Activated CD4-positive, alpha-beta T cell treated with anti-CD3 and anti-CD28 coated beads, Interleukin-2, Interleukin-6, amounts not matched to agents 100 ng/mL and 50 ng/mL, durations not matched to agents 16 hours and 8 hours (primary cell): ENCODE measurements around the gene NCK2.
"Not testable (repeated sequence)": the region's sequence is repeated elsewhere in the genome, so short reads cannot be mapped to it uniquely, and the experiment has no call there.

Source experiments
- DNase-seq: peaks from one replicate; pipeline ENCODE4 v3.0.0-alpha.2; 2020

NCK2 gene

DNA sequence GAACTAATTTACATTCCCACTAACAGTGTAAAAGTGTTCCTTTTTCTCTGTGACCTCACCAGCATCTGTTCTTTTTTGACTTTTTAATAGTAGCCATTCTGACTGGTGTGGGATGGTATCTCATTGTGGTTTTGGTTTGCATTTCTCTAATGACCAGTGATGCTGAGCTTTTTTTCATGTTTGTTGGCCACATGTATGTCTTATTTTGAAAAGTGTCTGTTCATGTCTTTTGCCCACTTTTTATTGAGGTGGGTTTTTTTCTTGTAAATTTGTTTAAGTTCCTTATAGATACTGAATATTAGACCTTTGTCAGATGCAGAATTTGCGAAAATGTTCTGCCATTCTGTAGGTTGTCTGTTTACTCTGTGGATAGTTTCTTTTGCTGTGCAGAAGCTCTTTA lies 153.0 kb downstream of the NCK2 start:
- DNase-seq = not testable (repeated sequence)

DNA sequence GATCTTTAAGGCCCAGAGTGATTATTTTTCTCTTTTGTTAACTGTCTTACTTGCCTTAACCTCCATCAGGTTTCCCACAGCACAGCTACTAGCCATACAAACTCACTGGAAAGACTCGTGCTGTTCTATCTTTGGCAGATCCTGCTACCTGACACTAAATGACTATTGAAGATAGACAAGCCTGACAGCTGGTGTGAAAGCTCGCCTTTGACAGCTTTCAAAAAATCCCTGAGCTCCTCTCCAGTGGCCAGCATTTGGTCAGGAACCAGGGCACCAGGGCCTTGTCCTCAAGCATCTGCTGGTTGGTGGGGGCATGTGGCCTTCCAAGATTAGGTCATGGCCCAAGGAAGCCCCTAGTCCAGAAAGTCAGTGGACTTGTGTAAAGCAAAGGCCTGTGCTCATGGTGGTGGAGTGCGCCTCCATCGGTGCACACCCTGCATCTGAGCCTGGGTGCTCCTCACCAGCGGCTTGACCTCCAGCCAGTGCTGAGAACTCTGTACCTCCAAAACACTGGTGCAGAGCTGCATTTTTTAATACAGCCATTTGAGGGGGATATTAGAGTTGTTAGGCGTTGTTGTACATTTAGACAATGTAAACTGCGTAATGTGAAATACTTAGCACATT lies 158.5 kb downstream of the NCK2 start:
- DNase-seq = no peak

DNA sequence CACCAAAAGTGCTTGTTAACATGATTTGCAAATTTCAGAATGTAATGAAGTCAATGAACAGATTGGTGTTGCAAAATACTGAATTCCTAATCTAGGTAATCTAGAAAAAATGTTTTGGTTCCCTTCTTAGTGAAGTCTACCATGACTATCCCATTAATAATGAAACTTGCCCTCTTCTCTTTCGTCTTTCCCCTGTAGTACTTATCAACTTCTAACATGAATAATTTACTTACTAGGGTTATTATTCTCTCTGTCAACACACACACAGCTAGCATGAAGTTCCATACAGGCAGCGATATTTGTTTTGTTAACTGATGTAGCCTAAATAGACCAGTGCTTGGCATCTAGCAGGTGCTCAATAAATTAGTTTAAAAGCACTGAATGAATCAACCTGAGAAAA lies 160.2 kb downstream of the NCK2 start:
- peak; percentile 40 for DNase-seq

- no peak for DNase-seq
Observed at GRCh38 chr2:105906481-105906880, 161.8 kb downstream of the NCK2 start.

DNA sequence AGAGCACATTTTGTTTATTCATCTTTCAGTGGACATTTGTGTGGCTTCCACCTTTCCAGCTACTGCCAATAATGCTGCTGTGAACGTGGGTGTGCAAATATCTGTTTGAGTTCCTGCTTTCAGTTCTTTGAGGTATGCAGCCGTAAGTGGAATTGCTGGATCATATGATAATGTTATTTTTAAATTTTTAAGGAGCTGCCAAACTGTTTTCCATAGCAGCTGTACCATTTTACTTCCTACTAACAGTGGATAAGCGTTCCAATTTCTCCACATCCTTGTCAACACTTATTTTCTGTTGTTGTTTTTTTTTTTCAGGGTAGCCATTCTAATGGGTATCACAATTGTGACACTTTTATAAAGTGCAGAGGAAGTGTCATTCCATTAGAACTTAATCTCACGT lies 162.5 kb downstream of the NCK2 start:
- DNase-seq = no peak

DNA sequence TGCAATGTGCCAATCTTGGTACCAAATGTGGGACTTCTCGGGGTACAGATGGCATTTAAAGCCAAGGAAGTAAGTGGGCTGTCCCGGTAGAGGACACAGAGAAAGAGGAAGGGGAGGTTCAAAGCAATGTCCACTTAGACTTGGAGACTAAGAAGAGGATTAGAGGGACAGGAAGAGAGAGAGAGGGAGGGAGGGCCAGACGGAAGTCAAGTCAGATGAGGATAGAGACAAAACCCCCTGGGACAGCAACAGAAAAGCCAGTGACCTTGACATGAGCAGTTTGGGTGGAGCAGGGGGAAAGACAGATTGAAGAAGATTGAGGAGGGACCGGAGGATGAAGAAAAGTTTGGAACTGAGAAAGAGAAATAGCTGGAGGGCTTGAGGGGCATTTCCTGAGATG lies 164.5 kb downstream of the NCK2 start:
- DNase-seq = no peak

GRCh38 chr2:105910497-105911238 lies 166.0 kb downstream of the NCK2 start:
- no peak for DNase-seq

- DNase-seq = no peak
Observed at GRCh38 chr2:105911425-105911824, 166.7 kb downstream of the NCK2 start.

GRCh38 chr2:105912081-105912480 lies 167.4 kb downstream of the NCK2 start:
- peak; percentile 40 for DNase-seq

DNA sequence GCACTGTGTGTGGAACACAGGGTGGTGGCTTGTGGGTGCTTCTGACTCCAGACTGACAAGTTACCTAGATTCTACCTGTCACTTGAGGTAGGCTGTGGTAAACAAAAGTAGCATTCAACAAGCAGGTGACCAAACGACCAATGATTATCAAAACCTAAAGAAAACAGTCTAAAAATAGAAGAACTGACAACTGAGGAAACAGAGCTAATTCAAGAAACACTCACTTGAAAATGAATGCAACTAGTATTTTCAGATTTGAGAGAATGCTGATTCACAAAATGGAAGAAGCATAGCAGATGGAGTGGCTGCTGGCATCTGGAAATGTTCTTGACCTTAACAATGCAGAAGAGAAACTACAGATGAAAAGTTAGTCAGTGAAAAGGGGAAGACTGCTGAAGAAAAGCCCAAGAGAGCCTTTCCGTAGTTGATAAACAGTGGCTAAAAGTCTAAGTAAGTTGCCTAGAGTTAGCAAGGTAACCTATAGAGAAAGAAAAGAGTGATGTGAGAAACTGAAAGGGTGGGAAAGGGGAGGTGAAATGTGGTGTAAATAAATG lies 170.4 kb downstream of the NCK2 start:
- DNase-seq = no peak

DNA sequence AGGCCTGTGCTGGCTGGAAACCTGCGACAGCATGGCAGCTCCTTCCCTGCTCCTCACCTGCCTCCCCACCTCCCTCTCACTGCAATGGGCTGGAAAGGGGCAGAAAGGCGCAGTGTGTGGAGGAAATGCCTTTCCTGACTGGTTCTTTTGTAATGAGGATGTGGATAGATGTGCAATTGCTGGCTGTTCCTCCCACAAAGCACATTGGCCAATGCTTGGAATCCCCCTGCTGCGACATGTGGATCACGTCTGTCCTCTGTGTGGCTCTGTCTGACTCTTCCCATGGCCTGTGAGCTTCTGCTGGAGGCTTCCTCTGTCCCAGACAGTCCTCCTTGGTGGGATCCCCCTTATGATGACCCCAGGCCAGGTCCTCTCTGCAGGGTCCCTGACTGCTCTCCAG lies 172.5 kb downstream of the NCK2 start:
- DNase-seq = no peak

- DNase-seq = no peak
Observed at GRCh38 chr2:105917688-105918087, 173.0 kb downstream of the NCK2 start.

GRCh38 chr2:105919191-105919811 lies 174.6 kb downstream of the NCK2 start:
- DNase-seq = no peak

DNA sequence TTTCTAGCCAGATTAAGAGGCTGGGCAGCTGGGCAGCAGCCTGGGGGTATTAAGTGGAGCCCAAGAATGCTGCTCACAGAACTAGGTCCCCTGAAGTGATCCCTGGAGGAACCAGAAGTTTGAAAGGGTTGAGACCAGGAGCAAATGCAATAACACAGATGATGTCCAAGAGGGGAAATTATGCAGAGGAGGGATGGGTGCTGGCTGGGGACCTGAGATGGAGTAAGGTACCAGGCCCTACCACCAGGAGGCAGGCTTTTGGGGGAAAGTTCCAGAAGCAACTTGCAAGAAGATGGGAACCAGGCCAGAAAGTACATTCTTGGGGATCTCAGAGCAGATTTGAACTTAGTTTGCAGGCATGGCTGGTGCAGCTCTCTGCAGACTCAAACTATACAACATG lies 175.1 kb downstream of the NCK2 start:
- DNase-seq = peak; percentile 36

GRCh38 chr2:105924271-105924670 lies 179.6 kb downstream of the NCK2 start:
- no peak for DNase-seq

- no peak for DNase-seq
Observed at GRCh38 chr2:105924932-105925331, 180.2 kb downstream of the NCK2 start.

DNA sequence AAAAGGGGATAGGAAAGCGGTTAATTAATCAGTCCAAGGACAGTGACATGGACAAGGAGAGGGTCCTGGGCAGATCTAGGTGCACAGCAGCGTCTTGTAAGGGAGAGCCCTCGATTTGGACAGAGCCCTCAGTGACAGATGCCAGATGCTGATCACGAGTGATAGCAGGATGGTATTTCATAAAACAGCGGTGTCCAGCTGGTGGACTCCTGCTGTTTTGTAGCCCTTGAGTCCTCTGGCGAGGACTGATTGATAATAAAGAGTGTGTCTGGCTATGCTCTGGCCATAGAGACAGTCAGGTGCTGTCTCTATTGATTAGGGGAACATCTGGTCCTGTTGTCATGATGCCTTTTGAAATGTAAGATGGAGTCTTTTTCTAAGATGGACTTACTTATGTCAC lies 180.7 kb downstream of the NCK2 start:
- DNase-seq = no peak

DNA sequence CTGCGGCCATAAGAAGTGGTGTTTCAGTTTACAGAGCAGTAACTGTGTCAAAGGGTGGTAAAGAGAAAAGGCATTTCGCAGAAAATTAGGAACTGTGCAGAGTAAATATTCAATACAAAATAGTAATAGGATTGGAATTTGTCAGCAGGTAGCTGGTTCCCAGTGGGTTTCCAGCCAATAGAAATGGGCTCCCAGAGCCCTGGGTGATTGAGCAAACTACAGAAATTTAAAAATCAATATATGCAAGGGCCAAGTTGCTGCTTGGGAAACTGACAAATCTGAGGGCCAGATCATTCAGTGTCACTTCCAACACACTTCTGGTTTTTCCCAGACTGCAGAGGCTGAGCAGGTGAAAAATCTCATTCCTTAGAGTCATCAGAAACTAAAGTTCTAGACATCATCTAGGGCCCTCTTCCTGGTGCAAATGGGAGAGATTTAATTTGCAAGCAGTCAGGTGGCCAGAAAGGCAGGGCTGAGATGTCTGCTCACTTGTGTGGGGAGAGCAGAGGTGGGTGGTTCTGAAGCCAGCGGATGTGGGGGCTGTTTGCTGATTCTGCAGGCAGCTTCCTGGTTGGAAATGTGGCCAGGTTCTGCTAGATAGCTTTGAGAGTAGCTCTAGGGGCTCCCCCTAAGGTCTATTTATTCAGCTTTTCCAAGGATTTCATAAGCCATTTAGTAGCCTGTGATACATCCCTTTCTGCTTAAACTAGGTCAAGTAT lies 182.4 kb downstream of the NCK2 start:
- DNase-seq = peak; percentile 56

DNA sequence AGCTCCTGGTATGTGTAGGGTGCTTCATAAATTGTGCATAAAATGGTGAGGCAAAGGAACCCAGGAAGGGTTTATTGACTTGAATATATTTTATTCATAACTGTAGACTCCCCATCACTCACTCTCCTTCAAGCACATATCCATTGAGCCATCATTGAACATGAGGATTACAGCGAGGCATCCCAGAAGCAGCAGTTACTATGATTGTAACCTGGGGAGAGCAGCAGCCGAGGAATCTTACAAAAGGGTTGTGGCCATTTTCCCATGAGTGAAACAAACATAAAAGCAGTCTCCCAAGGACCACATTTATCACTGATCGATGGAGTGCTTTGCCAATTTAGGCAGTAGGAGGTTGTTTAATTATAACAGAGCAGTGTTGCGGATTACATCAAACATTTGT lies 183.4 kb downstream of the NCK2 start:
- no peak for DNase-seq

GRCh38 chr2:105928563-105928962 lies 183.9 kb downstream of the NCK2 start:
- DNase-seq = no peak

DNA sequence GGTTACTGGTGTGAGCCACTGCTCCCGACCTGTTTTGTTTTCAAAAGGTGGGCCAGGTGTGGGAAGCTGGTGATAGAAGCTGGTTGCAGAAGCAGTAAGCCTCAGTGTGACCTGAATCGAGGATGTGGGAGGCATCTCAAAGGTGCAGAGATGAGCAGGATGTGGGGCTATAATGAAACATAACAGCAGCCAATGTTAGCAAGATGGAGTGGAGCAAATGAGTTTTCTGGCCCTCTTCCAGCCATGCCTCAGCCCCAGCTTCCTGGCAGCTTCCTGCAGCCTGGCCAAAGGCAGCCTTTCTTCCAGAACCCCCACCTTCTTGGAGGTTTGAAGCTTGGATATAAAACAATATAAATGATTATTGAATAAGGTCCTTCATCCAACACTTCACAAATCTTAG lies 184.8 kb downstream of the NCK2 start:
- DNase-seq = peak; percentile 36

GRCh38 chr2:105932582-105932981 lies 187.9 kb downstream of the NCK2 start:
- DNase-seq = no peak

DNA sequence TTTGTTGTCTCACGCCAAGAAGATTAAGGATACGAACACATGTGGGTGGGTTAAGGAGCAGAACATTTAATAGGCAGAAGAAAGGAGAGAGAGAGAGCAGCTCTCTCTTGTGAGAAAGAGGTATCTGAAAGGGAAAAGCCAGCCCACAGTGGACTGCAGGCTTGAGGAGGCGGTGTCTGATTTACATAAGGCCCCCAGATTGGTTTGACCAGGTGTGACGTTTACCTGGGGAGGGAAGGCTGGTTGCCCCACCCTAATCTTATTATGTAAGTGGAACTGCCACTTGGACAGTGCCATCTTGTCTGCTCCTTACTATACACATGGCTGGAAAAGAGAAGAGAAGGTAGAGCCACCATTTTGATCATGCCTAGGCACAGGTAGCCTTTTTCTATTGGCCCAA lies 189.2 kb downstream of the NCK2 start:
- no peak for DNase-seq
